PC-9 (cell line): ENCODE results near the gene OR5I1. TPM values are rescaled to one million over a fixed set of nuclear protein-coding genes. Genes with fewer than 3 reads are reported as not detected.

Experiments
- Bru-seq: library from RNA; stranded (reverse); fragments of 400-500 nt; gene quantifications from one replicate; lab custom pipeline; 2021; lab: Mats Ljungman, UMichigan
- BruChase-seq, 2 experiments: library from RNA; stranded (reverse); fragments of 400-500 nt; gene quantifications; one replicate each; lab custom pipeline; 2021; lab: Mats Ljungman, UMichigan
- BruUV-seq: library from RNA; stranded (reverse); fragments of 400-500 nt; replicated peaks from 2 replicates; lab custom pipeline; 2021; lab: Mats Ljungman, UMichigan
- CTCF ChIA-PET: fragments of 300-600 bp; sonication (Branson Sonifier 250); formaldehyde crosslinking; loops from one replicate; lab custom pipeline; 2022; ENCODE audit warnings: antibody characterized with exemption; lab: Charles Lee
- POLR2A ChIA-PET: fragments of 300-600 bp; sonication (Branson Sonifier 250); formaldehyde crosslinking; loops from one replicate; lab custom pipeline; 2022; ENCODE audit warnings: antibody characterized with exemption; ENCODE audit not compliant: unreplicated experiment; lab: Charles Lee
- DNase-seq, 2 experiments: peaks; one replicate each; pipeline versions ENCODE4 v3.0.0 to v3.0.0-alpha.2; 2015 to 2022; ENCODE audit warnings: mixed read lengths in 1 of 2
- H2AFZ ChIP-seq: fragments of 200-600 bp; sonication (generic); 2 replicates; pipeline ENCODE4 v1.8.1; 2017; ENCODE audit warnings: antibody characterized with exemption
- H3F3A ChIP-seq: fragments of 200-600 bp; sonication (generic); 2 replicates; pipeline ENCODE4 v1.8.1; 2017; ENCODE audit warnings: antibody characterized with exemption, mild to moderate bottlenecking, low read depth; ENCODE audit not compliant: insufficient read depth
- H3K27ac ChIP-seq: fragments of 200-600 bp; sonication (generic); 2 replicates; pipeline ENCODE4 v1.6.1; 2016; ENCODE audit warnings: mixed run types
- H3K27me3 ChIP-seq: fragments of 200-600 bp; sonication (generic); 2 replicates; pipeline ENCODE4 v1.6.1; 2016; ENCODE audit warnings: low read depth, mixed run types; ENCODE audit not compliant: insufficient read depth
- H3K36me3 ChIP-seq: fragments of 200-600 bp; sonication (generic); 2 replicates; pipeline ENCODE4 v1.6.1; 2016; ENCODE audit warnings: low read depth, mixed run types
- H3K4me1 ChIP-seq: fragments of 200-600 bp; sonication (generic); replicated peaks from 2 replicates; pipeline ENCODE4 v1.6.1; 2016; ENCODE audit warnings: mixed run types; ENCODE audit not compliant: insufficient read depth
- H3K4me2 ChIP-seq: fragments of 200-600 bp; sonication (generic); 2 replicates; pipeline ENCODE4 v1.6.1; 2017; ENCODE audit warnings: mixed run types
- H3K4me3 ChIP-seq: fragments of 200-600 bp; sonication (generic); 2 replicates; pipeline ENCODE4 v1.6.1; 2016; ENCODE audit warnings: mixed run types
- H3K79me2 ChIP-seq: fragments of 200-600 bp; sonication (generic); 2 replicates; pipeline ENCODE4 v1.6.1; 2017; ENCODE audit warnings: low read depth, mixed run types
- H3K9me2 ChIP-seq: fragments of 200-600 bp; sonication (generic); 2 replicates; pipeline ENCODE4 v1.8.1; 2017; ENCODE audit warnings: mild to moderate bottlenecking; ENCODE audit not compliant: insufficient read depth
- H3K9me3 ChIP-seq: fragments of 200-600 bp; sonication (generic); 2 replicates; pipeline ENCODE4 v1.8.1; 2016; ENCODE audit warnings: low read depth; ENCODE audit not compliant: insufficient read depth
- H4K20me1 ChIP-seq: fragments of 200-600 bp; sonication (generic); 2 replicates; pipeline ENCODE4 v1.8.1; 2017; ENCODE audit not compliant: insufficient read depth
- CTCF ChIP-seq: fragments of 200-600 bp; sonication (generic); conservative IDR thresholded peaks from 2 replicates; pipeline ENCODE4 v1.6.1; 2017; ENCODE audit warnings: mixed run types, antibody characterized with exemption, mild to moderate bottlenecking, moderate library complexity
- EZH2 ChIP-seq: fragments of 200-600 bp; sonication (generic); IDR thresholded peaks from 2 replicates; pipeline ENCODE4 v1.8.0; 2017; ENCODE audit warnings: antibody characterized with exemption, low read depth
- intact Hi-C: fragments of 100-400 bp; cut with micrococcal nuclease; formaldehyde crosslinking; loops from one replicate; pipeline ENCODE4 v1.10.0; 2022; ENCODE audit not compliant: unreplicated experiment
- long read RNA-seq: library from polyadenylated mRNA; stranded (forward); transcript quantifications from one replicate; pipeline ENCODE4 v2.0.0, GENCODE V29; 2022
- total RNA-seq: library from RNA; stranded (reverse); gene quantifications from 2 replicates; pipeline ENCODE4 v1.2.3, GENCODE V29; 2021

OR5I1 gene
- total RNA-seq (not detected in 2 replicates), Bru-seq, nascent RNA (not detected), BruChase-seq, experiment 1, labeled RNA remaining after a 2-hour chase (not detected), BruChase-seq, experiment 2, labeled RNA remaining after a 6-hour chase (not detected)
- long read RNA-seq = 0 reads

- TF ChIP-seq CTCF (no peak), EZH2 (no peak)
- H3K36me3 ChIP-seq = no peaks in the 10 kb centered on the region
- no peak for DNase-seq
- H3K9me3 ChIP-seq = no peaks in the 10 kb centered on the region
- no peak within 1 kb of the TSS for H2AFZ ChIP-seq
- no TSS peak for BruUV-seq
- H3K9me2 ChIP-seq = no peaks in the 10 kb centered on the region
- no peak within 1 kb of the TSS for H3K4me3 ChIP-seq
- no peak within 1 kb of the TSS for H3K27ac ChIP-seq
- CTCF ChIA-PET = no interaction called here
- H3K4me1 ChIP-seq = no peaks in the 10 kb centered on the region
- H3F3A ChIP-seq = no peaks in the 10 kb centered on the region
- POLR2A ChIA-PET = no interaction called here
- no peaks in the 10 kb centered on the region for H3K27me3 ChIP-seq
- no peaks in the 10 kb centered on the region for H4K20me1 ChIP-seq
- no peak within 1 kb of the TSS for H3K4me2 ChIP-seq
- H3K79me2 ChIP-seq = no peaks in the 10 kb centered on the region
- intact Hi-C loops = no loop called here
Measured at GRCh38 chr11:55936300-55936699, at the start of gene OR5I1. Gene OR5I1, minus strand, starts transcription at chr11:55936400. Its CDS starts 0 bp downstream, at chr11:55936400.

- BruUV-seq = no TSS peak
Measured at GRCh38 chr11:55970935-55971334, 34.7 kb upstream of the OR5I1 start.

GRCh38 chr11:55969845-55970244 is 33.6 kb upstream of the OR5I1 start, which contains the start of gene OR10AG1:
Gene OR10AG1, minus strand, starts transcription at chr11:55969945. Its CDS starts 38 bp downstream, at chr11:55969907.
- Histone ChIP-seq H3F3A (no peaks in the 10 kb centered on the region), H3K79me2 (no peaks in the 10 kb centered on the region), H3K36me3 (no peaks in the 10 kb centered on the region), H3K4me3 (no peak within 1 kb of the TSS), H3K27ac (no peak within 1 kb of the TSS), H3K9me3 (no peaks in the 10 kb centered on the region), H3K4me1 (no peaks in the 10 kb centered on the region), H4K20me1 (no peaks in the 10 kb centered on the region), H2AFZ (no peak within 1 kb of the TSS), H3K27me3 (no peaks in the 10 kb centered on the region), H3K9me2 (no peaks in the 10 kb centered on the region), H3K4me2 (no peak within 1 kb of the TSS)
- intact Hi-C loops = no loop called here
- ChIA-PET CTCF (no interaction called here), POLR2A (no interaction called here)
- TF ChIP-seq EZH2 (no peak), CTCF (no peak)
- no TSS peak for BruUV-seq
- no peak for DNase-seq

More at GRCh38 chr11:55970935-55971334, 34.7 kb upstream of the OR5I1 start:
- Histone ChIP-seq H3K27ac (no peak overlapping the region), H3K4me1 (no peaks in the 10 kb centered on the region), H3K4me2 (no peak overlapping the region), H2AFZ (no peak overlapping the region), H3K79me2 (no peaks in the 10 kb centered on the region), H3K9me3 (no peaks in the 10 kb centered on the region), H3K9me2 (no peaks in the 10 kb centered on the region), H4K20me1 (no peaks in the 10 kb centered on the region), H3K4me3 (no peak overlapping the region), H3K27me3 (no peaks in the 10 kb centered on the region), H3F3A (no peaks in the 10 kb centered on the region), H3K36me3 (no peaks in the 10 kb centered on the region)
- TF ChIP-seq CTCF (no peak), EZH2 (no peak)
- ChIA-PET POLR2A (no interaction called here), CTCF (no interaction called here)
- intact Hi-C loops = no loop called here
- DNase-seq = no peak
